Tibial nerve (tissue), 4 donors: ENCODE data around the gene SPEM2. TPM values are rescaled to one million over a fixed set of nuclear protein-coding genes. Genes with fewer than 3 reads are reported as not detected.

Experiments
- DNase-seq, 2 donors: peaks; one replicate each; pipeline ENCODE4 v3.0.0-alpha.2; 2019; ENCODE audit warnings: low spot score in 2 of 2
- H3K27ac ChIP-seq, 4 donors: fragments of 200-600 bp; sonication (generic) in 3 of 4; one replicate each; pipeline ENCODE4 v1.5.1; 2017 to 2019; ENCODE audit warnings: mild to moderate bottlenecking in 1 of 4
- H3K27me3 ChIP-seq, 2 donors: fragments of 200-600 bp; sonication (generic) in 1 of 2; one replicate each; pipeline versions ENCODE4 v1.5.1 to v1.6.0; 2017 to 2019
- H3K36me3 ChIP-seq, 3 donors: fragments of 200-600 bp; sonication (generic); one replicate each; pipeline ENCODE4 v1.5.1; 2018 to 2019
- H3K4me1 ChIP-seq, 4 donors: fragments of 200-600 bp; sonication (generic) in 3 of 4; one replicate each; pipeline ENCODE4 v1.5.1; 2017 to 2019
- H3K4me3 ChIP-seq, 4 donors: fragments of 200-600 bp; sonication (generic) in 3 of 4; one replicate each; pipeline ENCODE4 v1.5.1; 2017 to 2019; ENCODE audit warnings: mild to moderate bottlenecking in 1 of 4, moderate library complexity in 1 of 4
- H3K9me3 ChIP-seq, 4 donors: fragments of 200-600 bp; sonication (generic) in 3 of 4; one replicate each; pipeline ENCODE4 v1.5.1; 2017 to 2019
- CTCF ChIP-seq, 5 experiments: fragments of 200-600 bp in 3 of 5; fragments of 450-650 bp in 2 of 5; sonication (generic) in 3 of 5; IDR thresholded peaks; one replicate each; pipeline ENCODE4 v1.5.1; 2016 to 2019; ENCODE audit warnings: antibody characterized with exemption in 5 of 5, mild to moderate bottlenecking in 3 of 5, moderate library complexity in 2 of 5
- EP300 ChIP-seq, 2 donors: sonication (generic); formaldehyde crosslinking; IDR thresholded peaks; one replicate each; pipeline ENCODE4 v1.6.1; 2017; ENCODE audit warnings: antibody characterized with exemption in 2 of 2, mild to moderate bottlenecking in 1 of 2
- POLR2A ChIP-seq, 2 donors: fragments of 450-650 bp; IDR thresholded peaks; one replicate each; pipeline ENCODE4 v1.6.1; 2017; ENCODE audit warnings: antibody characterized with exemption in 2 of 2, mild to moderate bottlenecking in 2 of 2, moderate library complexity in 2 of 2
- WGBS, 2 donors: methylation state at CpG; one replicate each; pipeline ENCODE4 v1.1.5; 2018; 5-methylcytosine and 5-hydroxymethylcytosine counted together
- total RNA-seq, 4 donors: library from RNA; depleted of rRNA; stranded (reverse); fragments of >200 nt; gene quantifications; one replicate each; pipeline ENCODE4 v1.1.0, GENCODE V29; 2016

The SPEM2 gene
- total RNA-seq, 4 donors from 2014 or later, result not detected

- no peaks in the 10 kb centered on the region for H3K36me3 ChIP-seq
- WGBS, 2 donors, result 63 to 66% methylated on average over 15 of the region's 15 CpGs
- no peaks in the 10 kb centered on the region for H3K9me3 ChIP-seq
- no peak overlapping the region for H3K4me3 ChIP-seq
- peak in 1 of 2 donors; percentile 36 for TF ChIP-seq POLR2A (IDR thresholded peaks at IDR 0.05)
- peak; percentile 8 to 84 for TF ChIP-seq EP300 (IDR thresholded peaks at IDR 0.05)
- no peak for TF ChIP-seq CTCF (IDR thresholded peaks at IDR 0.05)
- DNase-seq, result peak in 1 of 2 donors; percentile 74
- H3K27me3 ChIP-seq, result no peaks in the 10 kb centered on the region
- peaks cover 0 to 65% (median 34%) of the 10 kb centered on the region in 4 donors for H3K4me1 ChIP-seq
- H3K27ac ChIP-seq, result peak overlapping the region; percentile 34 to 100 (median 66)
These were observed 50.5 kb downstream of the SPEM2 start for GRCh38 chr17:7475764-7476422.

- H3K4me3 ChIP-seq, result no peak overlapping the region
- H3K36me3 ChIP-seq, result no peaks in the 10 kb centered on the region
- no peak for TF ChIP-seq POLR2A (IDR thresholded peaks at IDR 0.05)
- TF ChIP-seq CTCF (IDR thresholded peaks at IDR 0.05), result no peak
- TF ChIP-seq EP300 (IDR thresholded peaks at IDR 0.05), result no peak
- H3K27ac ChIP-seq, result peak overlapping the region in 3 of 4 donors; percentile 96 to 100 (median 99)
- peaks cover 0 to 65% (median 36%) of the 10 kb centered on the region in 4 donors for H3K4me1 ChIP-seq
- 27 to 29% methylated on average over 3 of the region's 3 CpGs for WGBS, 2 donors
- DNase-seq, result no peak
- no peaks in the 10 kb centered on the region for H3K9me3 ChIP-seq
- H3K27me3 ChIP-seq, result no peaks in the 10 kb centered on the region
These were observed 51.1 kb downstream of the SPEM2 start for GRCh38 chr17:7476494-7476893.

GRCh38 chr17:7476951-7477350 is 51.5 kb downstream of the SPEM2 start:
- Histone ChIP-seq H3K4me3 (peak overlapping the region in 1 of 4 donors; percentile 69), H3K27me3 (no peaks in the 10 kb centered on the region), H3K36me3 (no peaks in the 10 kb centered on the region), H3K4me1 (peaks cover 0 to 65% (median 40%) of the 10 kb centered on the region in 4 donors), H3K9me3 (no peaks in the 10 kb centered on the region), H3K27ac (peak overlapping the region in 3 of 4 donors; percentile 96 to 100 (median 99))
- TF ChIP-seq EP300 (IDR thresholded peaks at IDR 0.05) (no peak), POLR2A (IDR thresholded peaks at IDR 0.05) (no peak), CTCF (IDR thresholded peaks at IDR 0.05) (no peak)
- DNase-seq, result no peak
- WGBS, 2 donors, result 66 to 67% methylated on average over 5 of the region's 5 CpGs

Other genes with a start within 250 kb of the SPEM2 start
- 1 to 10 TPM in 1 of 4 donors, under 1 TPM in 2, not detected in 1; 0.21 to 1.5 (median 0.59) TPM for gene ASGR1, start 246.2 kb upstream of the SPEM2 start, total RNA-seq
- 10 to 100 TPM in 3 of 4 donors, 1 to 10 TPM in 1; 7.3 to 22.8 (median 16.1) TPM for gene DLG4, start 205.8 kb upstream of the SPEM2 start, total RNA-seq
- 100 to 1,000 TPM; 565 to 850 (median 599) TPM for gene ACADVL, start 205.7 kb upstream of the SPEM2 start, total RNA-seq
- 10 to 100 TPM; 41.4 to 51.2 (median 46.7) TPM for gene DVL2, start 191.1 kb upstream of the SPEM2 start, total RNA-seq
- 10 to 100 TPM; 20.3 to 29.7 (median 23.3) TPM for gene PHF23, start 186.2 kb upstream of the SPEM2 start, total RNA-seq
- gene GABARAP, start 183.2 kb upstream of the SPEM2 start, total RNA-seq, result 100 to 1,000 TPM; 402 to 515 (median 456) TPM
- 10 to 100 TPM; 38.5 to 82.2 (median 65.9) TPM for gene CTDNEP1, start 173.9 kb upstream of the SPEM2 start, total RNA-seq
- 10 to 100 TPM; 21.9 to 28.7 (median 25.0) TPM for gene ELP5, start 173.4 kb upstream of the SPEM2 start, total RNA-seq
- gene CLDN7, start 163.1 kb upstream of the SPEM2 start, total RNA-seq, result 1 to 10 TPM in 3 of 4 donors, not detected in 1; 2.0 to 5.9 (median 2.4) TPM
- gene SLC2A4, start 143.9 kb upstream of the SPEM2 start, total RNA-seq, result 10 to 100 TPM in 1 of 4 donors, 1 to 10 TPM in 3; 5.2 to 20.1 (median 6.2) TPM
- gene YBX2, start 131.0 kb upstream of the SPEM2 start, total RNA-seq, result 1 to 10 TPM in 1 of 4 donors, under 1 TPM in 3; under 0.01 to 2.1 (median 0.52) TPM
- gene EIF5A, start 118.0 kb upstream of the SPEM2 start, total RNA-seq, result 100 to 1,000 TPM; 106 to 278 (median 132) TPM
- gene GPS2, start 110.3 kb upstream of the SPEM2 start, total RNA-seq, result 100 to 1,000 TPM in 1 of 4 donors, 10 to 100 TPM in 3; 36.1 to 108 (median 57.3) TPM
- gene NEURL4, start 96.3 kb upstream of the SPEM2 start, total RNA-seq, result 10 to 100 TPM; 16.2 to 40.2 (median 27.5) TPM
- gene ACAP1, start 89.1 kb upstream of the SPEM2 start, total RNA-seq, result 10 to 100 TPM in 3 of 4 donors, 1 to 10 TPM in 1; 8.1 to 33.1 (median 11.2) TPM
- gene KCTD11, start 73.5 kb upstream of the SPEM2 start, total RNA-seq, result 10 to 100 TPM; 25.3 to 35.4 (median 28.7) TPM
- gene TMEM95, start 70.5 kb upstream of the SPEM2 start, total RNA-seq, result not detected
- 1 to 10 TPM; 2.4 to 9.8 (median 6.0) TPM for gene TNK1, start 44.5 kb upstream of the SPEM2 start, total RNA-seq
- gene PLSCR3, start 31.1 kb upstream of the SPEM2 start, total RNA-seq, result 10 to 100 TPM; 28.7 to 55.5 (median 42.9) TPM
- gene TMEM256, start 21.5 kb upstream of the SPEM2 start, total RNA-seq, result 100 to 1,000 TPM in 2 of 4 donors, 10 to 100 TPM in 2; 88.3 to 121 (median 103) TPM
- 10 to 100 TPM; 14.4 to 32.4 (median 23.9) TPM for gene NLGN2, start 17.8 kb upstream of the SPEM2 start, total RNA-seq
- gene SPEM1, start 5.3 kb upstream of the SPEM2 start, total RNA-seq, result not detected
- gene SPEM3, start 3.2 kb downstream of the SPEM2 start, total RNA-seq, result not detected
- 1 to 10 TPM; 1.7 to 6.6 (median 4.1) TPM for gene TMEM102, start 9.8 kb downstream of the SPEM2 start, total RNA-seq
- gene FGF11, start 13.9 kb downstream of the SPEM2 start, total RNA-seq, result 1 to 10 TPM; 1.5 to 3.3 (median 2.2) TPM
- 10 to 100 TPM in 3 of 4 donors, 1 to 10 TPM in 1; 6.5 to 16.0 (median 13.5) TPM for gene CHRNB1, start 19.4 kb downstream of the SPEM2 start, total RNA-seq
- gene ZBTB4, start 54.0 kb downstream of the SPEM2 start, total RNA-seq, result 10 to 100 TPM; 60.5 to 64.1 (median 63.0) TPM
- gene SLC35G6, start 55.8 kb downstream of the SPEM2 start, total RNA-seq, result not detected
- gene POLR2A, start 58.8 kb downstream of the SPEM2 start, total RNA-seq, result 100 to 1,000 TPM in 3 of 4 donors, 10 to 100 TPM in 1; 87.0 to 163 (median 125) TPM
- gene TNFSF12, start 123.4 kb downstream of the SPEM2 start, total RNA-seq, result 100 to 1,000 TPM in 2 of 4 donors, 10 to 100 TPM in 2; 59.4 to 109 (median 98.8) TPM
- 10 to 100 TPM; 44.7 to 93.3 (median 64.7) TPM for gene TNFSF13, start 133.1 kb downstream of the SPEM2 start, total RNA-seq
- gene SENP3, start 136.3 kb downstream of the SPEM2 start, total RNA-seq, result 10 to 100 TPM; 54.3 to 75.4 (median 59.0) TPM
- 10 to 100 TPM; 19.3 to 65.7 (median 34.2) TPM for gene CD68, start 154.0 kb downstream of the SPEM2 start, total RNA-seq
- gene MPDU1, start 158.2 kb downstream of the SPEM2 start, total RNA-seq, result 100 to 1,000 TPM in 1 of 4 donors, 10 to 100 TPM in 3; 58.3 to 102 (median 66.2) TPM
- 1 to 10 TPM; 3.1 to 6.9 (median 5.0) TPM for gene SOX15, start 164.5 kb downstream of the SPEM2 start, total RNA-seq
- gene FXR2, start 189.3 kb downstream of the SPEM2 start, total RNA-seq, result 10 to 100 TPM; 34.7 to 39.4 (median 36.7) TPM
- 100 to 1,000 TPM in 1 of 4 donors, 10 to 100 TPM in 3; 69.3 to 130 (median 82.0) TPM for gene SAT2, start 202.2 kb downstream of the SPEM2 start, total RNA-seq
- 1 to 10 TPM in 1 of 4 donors, under 1 TPM in 1, not detected in 2; 0.63 to 1.2 TPM for gene SHBG, start 204.5 kb downstream of the SPEM2 start, total RNA-seq
- gene ATP1B2, start 225.3 kb downstream of the SPEM2 start, total RNA-seq, result 1 to 10 TPM; 1.5 to 3.9 (median 1.9) TPM